ENCODE data around the gene NYNRIN.

- TF ChIP-seq POLR2A (IDR thresholded peaks at IDR 0.05) = no peak
- TF ChIP-seq CTCF (IDR thresholded peaks at IDR 0.05) = no peak
- no peak for TF ChIP-seq POLR2AphosphoS5 (IDR thresholded peaks at IDR 0.05)
Observed at GRCh38 chr14:24370748-24371147, 28.1 kb upstream of the NYNRIN start.
